Neural cell (in vitro differentiated cells): ENCODE results near the gene IPO4. TPM values are rescaled to one million over a fixed set of nuclear protein-coding genes. Genes with fewer than 3 reads are reported as not detected.

Experiments
- H2AFZ ChIP-seq: fragments of 200-600, 300-800 bp; sonication (generic), shearing (Covaris generic); 2 replicates; pipeline ENCODE4 v1.6.0; 2014; ENCODE audit warnings: low read depth, mild to moderate bottlenecking, antibody characterized with exemption, low read length, moderate library complexity
- H3F3A ChIP-seq: fragments of 200-600 bp; shearing (Covaris generic); 2 replicates; pipeline ENCODE4 v1.6.1; 2016; ENCODE audit warnings: mild to moderate bottlenecking, moderate library complexity, mixed read lengths, antibody characterized with exemption, low read length; ENCODE audit not compliant: insufficient read depth, poor library complexity, severe bottlenecking
- H3K27ac ChIP-seq: fragments of 200-600, 300-800 bp; sonication (generic), shearing (Covaris generic); 2 replicates; pipeline ENCODE4 v1.5.1; 2014; ENCODE audit warnings: mild to moderate bottlenecking, low read length, moderate library complexity
- H3K27me3 ChIP-seq: fragments of 300-800, 200-600 bp; sonication (generic), shearing (Covaris generic); 2 replicates; pipeline ENCODE4 v1.6.0; 2014; ENCODE audit warnings: mild to moderate bottlenecking, low read depth, low read length, moderate library complexity; ENCODE audit not compliant: insufficient read depth
- H3K36me3 ChIP-seq: fragments of 300-800, 200-600 bp; sonication (generic), shearing (Covaris generic); 2 replicates; pipeline ENCODE4 v1.5.1; 2014; ENCODE audit warnings: mild to moderate bottlenecking, antibody characterized with exemption, low read length, moderate library complexity; ENCODE audit not compliant: insufficient read depth
- H3K4me2 ChIP-seq: fragments of 300-800, 200-600 bp; sonication (generic), shearing (Covaris generic); 2 replicates; pipeline ENCODE4 v1.6.0; 2014; ENCODE audit warnings: mild to moderate bottlenecking, low read length
- H3K4me3 ChIP-seq: fragments of 300-800, 200-600 bp; sonication (generic), shearing (Covaris generic); 2 replicates; pipeline ENCODE4 v1.5.1; 2014; ENCODE audit warnings: mild to moderate bottlenecking, low read length, moderate library complexity
- H3K79me2 ChIP-seq: fragments of 200-600 bp; shearing (Covaris generic); replicated peaks from 2 replicates; pipeline ENCODE4 v1.6.0; 2014; ENCODE audit warnings: mild to moderate bottlenecking, low read length, moderate library complexity; ENCODE audit not compliant: insufficient read depth
- H3K9ac ChIP-seq: fragments of 300-800, 200-600 bp; sonication (generic), shearing (Covaris generic); 2 replicates; pipeline ENCODE4 v1.6.1; 2016; ENCODE audit warnings: mild to moderate bottlenecking, low read length, mixed read lengths
- H3K9me2 ChIP-seq: fragments of 200-600 bp; shearing (Covaris generic); 2 replicates; pipeline ENCODE4 v1.6.1; 2016; ENCODE audit warnings: mild to moderate bottlenecking, low read length, mixed read lengths; ENCODE audit not compliant: insufficient read depth
- H3K9me3 ChIP-seq: fragments of 200-600, 300-800 bp; sonication (generic), shearing (Covaris generic); 2 replicates; pipeline ENCODE4 v1.6.1; 2016; ENCODE audit warnings: mild to moderate bottlenecking, mixed run types, low read length, moderate library complexity, mixed read lengths
- H4K20me1 ChIP-seq: fragments of 200-600 bp; shearing (Covaris generic); 2 replicates; pipeline ENCODE4 v1.6.1; 2016; ENCODE audit warnings: mild to moderate bottlenecking, mixed run types; ENCODE audit not compliant: insufficient read depth
- EP300 ChIP-seq: fragments of 450-650 bp; conservative IDR thresholded peaks from 2 replicates; pipeline ENCODE4 v1.6.1; 2014; ENCODE audit warnings: antibody characterized with exemption, mild to moderate bottlenecking, moderate library complexity; ENCODE audit not compliant: poor library complexity, severe bottlenecking
- EZH2 ChIP-seq: fragments of 200-600, 300-800 bp; shearing (Covaris generic), sonication (generic); IDR thresholded peaks from 2 replicates; pipeline ENCODE4 v1.6.1; 2014; ENCODE audit warnings: antibody characterized with exemption, low read length, borderline replicate concordance, mild to moderate bottlenecking; ENCODE audit not compliant: insufficient read depth, poor library complexity, severe bottlenecking
- MXI1 ChIP-seq: fragments of 450-650 bp; conservative IDR thresholded peaks from 2 replicates; pipeline ENCODE4 v1.6.1; 2014; ENCODE audit warnings: antibody characterized with exemption, mild to moderate bottlenecking; ENCODE audit not compliant: poor library complexity, severe bottlenecking
- POLR2AphosphoS5 ChIP-seq: IDR thresholded peaks from 2 replicates; pipeline ENCODE4 v1.6.1; 2012
- RAD21 ChIP-seq: fragments of 450-650 bp; conservative IDR thresholded peaks from 2 replicates; pipeline ENCODE4 v1.6.1; 2014; ENCODE audit warnings: antibody characterized with exemption, mild to moderate bottlenecking, moderate library complexity
- SMC3 ChIP-seq: fragments of 450-650 bp; conservative IDR thresholded peaks from 2 replicates; pipeline ENCODE4 v1.6.1; 2014; ENCODE audit warnings: antibody characterized with exemption, mild to moderate bottlenecking, moderate library complexity; ENCODE audit not compliant: poor library complexity
- TAF1 ChIP-seq: IDR thresholded peaks from 2 replicates; pipeline ENCODE4 v1.6.1; 2012; ENCODE audit warnings: low read depth
- polyA plus RNA-seq: library from polyadenylated mRNA; depleted of rRNA; stranded (reverse); fragments of >200 nt; gene quantifications from 2 replicates; pipeline ENCODE4 v1.2.3, GENCODE V29; 2014
- TF ChIP-seq, protein P1 (sequence below): IDR thresholded peaks from 2 replicates; pipeline ENCODE4 v1.6.1; 2012; ENCODE audit warnings: borderline replicate concordance
- TF ChIP-seq, protein P2 (sequence below): fragments of 450-650 bp; IDR thresholded peaks from 2 replicates; pipeline ENCODE4 v1.5.1; 2014; ENCODE audit warnings: antibody characterized with exemption, mild to moderate bottlenecking, moderate library complexity; ENCODE audit not compliant: poor library complexity, severe bottlenecking

Gene IPO4
- polyA plus RNA-seq, 1 donor from 2014 or later, result 9.2 TPM

DNA sequence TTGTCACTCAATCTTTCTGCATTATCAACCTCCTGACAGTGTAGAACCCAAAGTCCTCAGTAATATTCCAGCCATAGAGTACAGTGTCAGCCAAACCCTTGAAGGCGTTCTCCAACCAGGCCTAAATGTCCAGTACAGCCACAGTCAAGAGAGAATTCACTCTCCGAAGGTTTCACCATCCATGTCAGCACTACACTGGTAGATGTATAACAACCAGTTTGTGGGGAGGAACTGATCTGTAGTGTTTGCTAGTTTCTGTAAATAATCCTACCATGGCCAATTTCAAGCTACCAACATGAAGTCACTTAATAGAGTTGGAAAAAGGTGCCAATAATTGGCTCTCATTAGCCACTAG is 27.7 kb upstream of the IPO4 start:
- no peaks in the 10 kb centered on the region for H3K9me3 ChIP-seq
- H2AFZ ChIP-seq, result peak overlapping the region; percentile 96
- H3K36me3 ChIP-seq, result no peaks in the 10 kb centered on the region
- TF ChIP-seq EP300, result no peak
- TF ChIP-seq TAF1, result no peak
- TF ChIP-seq EZH2, result no peak
- no peak for TF ChIP-seq POLR2AphosphoS5
- TF ChIP-seq MXI1, result no peak
- TF ChIP-seq RAD21, result no peak
- TF ChIP-seq, protein P1, sequence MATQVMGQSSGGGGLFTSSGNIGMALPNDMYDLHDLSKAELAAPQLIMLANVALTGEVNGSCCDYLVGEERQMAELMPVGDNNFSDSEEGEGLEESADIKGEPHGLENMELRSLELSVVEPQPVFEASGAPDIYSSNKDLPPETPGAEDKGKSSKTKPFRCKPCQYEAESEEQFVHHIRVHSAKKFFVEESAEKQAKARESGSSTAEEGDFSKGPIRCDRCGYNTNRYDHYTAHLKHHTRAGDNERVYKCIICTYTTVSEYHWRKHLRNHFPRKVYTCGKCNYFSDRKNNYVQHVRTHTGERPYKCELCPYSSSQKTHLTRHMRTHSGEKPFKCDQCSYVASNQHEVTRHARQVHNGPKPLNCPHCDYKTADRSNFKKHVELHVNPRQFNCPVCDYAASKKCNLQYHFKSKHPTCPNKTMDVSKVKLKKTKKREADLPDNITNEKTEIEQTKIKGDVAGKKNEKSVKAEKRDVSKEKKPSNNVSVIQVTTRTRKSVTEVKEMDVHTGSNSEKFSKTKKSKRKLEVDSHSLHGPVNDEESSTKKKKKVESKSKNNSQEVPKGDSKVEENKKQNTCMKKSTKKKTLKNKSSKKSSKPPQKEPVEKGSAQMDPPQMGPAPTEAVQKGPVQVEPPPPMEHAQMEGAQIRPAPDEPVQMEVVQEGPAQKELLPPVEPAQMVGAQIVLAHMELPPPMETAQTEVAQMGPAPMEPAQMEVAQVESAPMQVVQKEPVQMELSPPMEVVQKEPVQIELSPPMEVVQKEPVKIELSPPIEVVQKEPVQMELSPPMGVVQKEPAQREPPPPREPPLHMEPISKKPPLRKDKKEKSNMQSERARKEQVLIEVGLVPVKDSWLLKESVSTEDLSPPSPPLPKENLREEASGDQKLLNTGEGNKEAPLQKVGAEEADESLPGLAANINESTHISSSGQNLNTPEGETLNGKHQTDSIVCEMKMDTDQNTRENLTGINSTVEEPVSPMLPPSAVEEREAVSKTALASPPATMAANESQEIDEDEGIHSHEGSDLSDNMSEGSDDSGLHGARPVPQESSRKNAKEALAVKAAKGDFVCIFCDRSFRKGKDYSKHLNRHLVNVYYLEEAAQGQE, result no peak
- TF ChIP-seq, protein P2, sequence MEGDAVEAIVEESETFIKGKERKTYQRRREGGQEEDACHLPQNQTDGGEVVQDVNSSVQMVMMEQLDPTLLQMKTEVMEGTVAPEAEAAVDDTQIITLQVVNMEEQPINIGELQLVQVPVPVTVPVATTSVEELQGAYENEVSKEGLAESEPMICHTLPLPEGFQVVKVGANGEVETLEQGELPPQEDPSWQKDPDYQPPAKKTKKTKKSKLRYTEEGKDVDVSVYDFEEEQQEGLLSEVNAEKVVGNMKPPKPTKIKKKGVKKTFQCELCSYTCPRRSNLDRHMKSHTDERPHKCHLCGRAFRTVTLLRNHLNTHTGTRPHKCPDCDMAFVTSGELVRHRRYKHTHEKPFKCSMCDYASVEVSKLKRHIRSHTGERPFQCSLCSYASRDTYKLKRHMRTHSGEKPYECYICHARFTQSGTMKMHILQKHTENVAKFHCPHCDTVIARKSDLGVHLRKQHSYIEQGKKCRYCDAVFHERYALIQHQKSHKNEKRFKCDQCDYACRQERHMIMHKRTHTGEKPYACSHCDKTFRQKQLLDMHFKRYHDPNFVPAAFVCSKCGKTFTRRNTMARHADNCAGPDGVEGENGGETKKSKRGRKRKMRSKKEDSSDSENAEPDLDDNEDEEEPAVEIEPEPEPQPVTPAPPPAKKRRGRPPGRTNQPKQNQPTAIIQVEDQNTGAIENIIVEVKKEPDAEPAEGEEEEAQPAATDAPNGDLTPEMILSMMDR, result no peak
- no peak for TF ChIP-seq SMC3
- H4K20me1 ChIP-seq, result no peaks in the 10 kb centered on the region
- no peaks in the 10 kb centered on the region for H3F3A ChIP-seq
- H3K27ac ChIP-seq, result peak overlapping the region; percentile 96
- H3K4me3 ChIP-seq, result peak overlapping the region; percentile 86
- peak overlapping the region; percentile 79 for H3K4me2 ChIP-seq
- H3K27me3 ChIP-seq, result no peaks in the 10 kb centered on the region
- no peaks in the 10 kb centered on the region for H3K9me2 ChIP-seq
- peak overlapping the region; percentile 96 for H3K9ac ChIP-seq
- peaks cover 2% of the 10 kb centered on the region for H3K79me2 ChIP-seq

DNA sequence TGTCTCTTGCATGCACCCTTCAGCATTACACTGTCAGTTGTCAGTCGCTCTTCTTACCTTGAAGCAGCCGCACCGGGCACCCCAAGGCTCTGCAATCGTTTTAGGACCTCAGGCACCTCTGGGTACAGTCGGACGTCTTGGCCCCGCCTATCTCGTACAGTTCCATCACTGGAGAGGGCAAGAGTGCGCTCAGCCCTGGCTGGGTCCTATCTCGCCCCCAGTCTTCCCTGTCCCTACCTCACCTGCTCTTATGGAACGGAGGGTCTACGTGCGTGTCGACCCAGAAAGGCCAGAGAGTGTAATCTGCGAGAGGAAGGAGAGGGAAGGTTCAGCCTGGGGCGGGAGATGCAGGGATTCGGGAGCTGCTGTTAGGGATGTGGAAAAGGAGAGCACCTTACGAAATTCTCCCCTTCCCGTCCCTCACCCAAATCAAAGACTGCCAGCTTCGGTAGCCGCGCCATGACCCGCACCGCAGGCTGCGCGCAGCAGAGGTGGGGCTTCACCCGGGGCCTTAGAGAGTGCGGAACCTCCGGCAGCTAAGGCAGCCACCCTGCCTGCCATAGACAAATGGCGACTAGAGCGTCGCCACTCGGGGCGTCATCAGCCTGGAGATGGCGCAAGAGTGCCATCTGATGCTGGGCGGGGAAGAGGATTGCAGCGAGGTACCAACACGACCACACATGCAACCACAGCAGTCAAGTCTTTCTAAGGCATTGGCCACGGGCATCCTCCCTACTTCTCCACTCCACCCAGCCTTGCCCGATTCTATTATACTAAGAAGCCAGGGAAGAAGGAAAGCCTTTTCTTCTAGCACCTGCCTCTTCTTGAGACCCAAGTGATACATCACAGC is 27.1 kb upstream of the IPO4 start, which contains the start of gene MDP1:
MDP1 (minus strand) TSS at position 572 of the 850 bp plus-strand sequence; CDS start at position 461, 111 bp downstream.
- H3K36me3 ChIP-seq, result no peaks in the 10 kb centered on the region
- no peaks in the 10 kb centered on the region for H3K9me2 ChIP-seq
- H3K27ac ChIP-seq, result peak within 1 kb of the TSS; percentile 96
- H3K9ac ChIP-seq, result peak within 1 kb of the TSS; percentile 96
- H3K9me3 ChIP-seq, result no peaks in the 10 kb centered on the region
- H3K79me2 ChIP-seq, result peaks cover 2% of the 10 kb centered on the region
- H3K27me3 ChIP-seq, result no peaks in the 10 kb centered on the region
- TF ChIP-seq, protein P2, result peak; percentile 90
- TF ChIP-seq TAF1, result peak; percentile 98
- TF ChIP-seq RAD21, result peak; percentile 71
- TF ChIP-seq, protein P1, result peak; percentile 89
- TF ChIP-seq EZH2, result no peak
- TF ChIP-seq EP300, result no peak
- peak; percentile 73 for TF ChIP-seq MXI1
- TF ChIP-seq SMC3, result peak; percentile 69
- peak; percentile 90 for TF ChIP-seq POLR2AphosphoS5
- H4K20me1 ChIP-seq, result no peaks in the 10 kb centered on the region
- H2AFZ ChIP-seq, result peak within 1 kb of the TSS; percentile 96
- peak within 1 kb of the TSS; percentile 79 for H3K4me2 ChIP-seq
- peak within 1 kb of the TSS; percentile 86 for H3K4me3 ChIP-seq
- no peaks in the 10 kb centered on the region for H3F3A ChIP-seq
